Spleen (tissue), 7 donors: ENCODE results near the gene FHIT.

Source experiments
- POLR2A ChIP-seq, 3 donors: fragments of 450-650 bp; IDR thresholded peaks; one replicate each; pipeline ENCODE4 v1.5.1; 2017; ENCODE audit warnings: antibody characterized with exemption in 3 of 3, mild to moderate bottlenecking in 1 of 3
- POLR2AphosphoS5 ChIP-seq, 3 donors: sonication (generic); formaldehyde crosslinking; IDR thresholded peaks; one replicate each; pipeline ENCODE4 v1.5.1; 2017; ENCODE audit warnings: antibody characterized with exemption in 3 of 3
- TF ChIP-seq, protein P1 (sequence below), 11 experiments: fragments of 200-600 bp in 7 of 11; fragments of 450-650 bp in 4 of 11; sonication (generic) in 4 of 11; IDR thresholded peaks in 8 of 11; conservative IDR thresholded peaks in 3 of 11; 1 replicate in 7 of 11; 2 replicates in 4 of 11; pipeline versions ENCODE4 v1.4.0 to v1.8.0; 2016 to 2021; ENCODE audit warnings: antibody characterized with exemption in 11 of 11, inconsistent platforms in 4 of 11, mild to moderate bottlenecking in 1 of 11
- donor health status: DM: no; HTN: no; CAD: no; lungs with moderate emphysema.
- donor health status: DM: no; HTN: no; CAD: no.
- donor health status: DM: no; HTN: no; CAD: no.

GRCh38 chr3:60574046-60574769 is 677.0 kb downstream of the FHIT start:
- TF ChIP-seq, protein P1, sequence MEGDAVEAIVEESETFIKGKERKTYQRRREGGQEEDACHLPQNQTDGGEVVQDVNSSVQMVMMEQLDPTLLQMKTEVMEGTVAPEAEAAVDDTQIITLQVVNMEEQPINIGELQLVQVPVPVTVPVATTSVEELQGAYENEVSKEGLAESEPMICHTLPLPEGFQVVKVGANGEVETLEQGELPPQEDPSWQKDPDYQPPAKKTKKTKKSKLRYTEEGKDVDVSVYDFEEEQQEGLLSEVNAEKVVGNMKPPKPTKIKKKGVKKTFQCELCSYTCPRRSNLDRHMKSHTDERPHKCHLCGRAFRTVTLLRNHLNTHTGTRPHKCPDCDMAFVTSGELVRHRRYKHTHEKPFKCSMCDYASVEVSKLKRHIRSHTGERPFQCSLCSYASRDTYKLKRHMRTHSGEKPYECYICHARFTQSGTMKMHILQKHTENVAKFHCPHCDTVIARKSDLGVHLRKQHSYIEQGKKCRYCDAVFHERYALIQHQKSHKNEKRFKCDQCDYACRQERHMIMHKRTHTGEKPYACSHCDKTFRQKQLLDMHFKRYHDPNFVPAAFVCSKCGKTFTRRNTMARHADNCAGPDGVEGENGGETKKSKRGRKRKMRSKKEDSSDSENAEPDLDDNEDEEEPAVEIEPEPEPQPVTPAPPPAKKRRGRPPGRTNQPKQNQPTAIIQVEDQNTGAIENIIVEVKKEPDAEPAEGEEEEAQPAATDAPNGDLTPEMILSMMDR (IDR thresholded peaks at IDR 0.05 in 8 of 11, conservative IDR thresholded peaks at IDR 0.05 in 3 of 11), result no peak
- TF ChIP-seq POLR2A (IDR thresholded peaks at IDR 0.05), result no peak
- TF ChIP-seq POLR2AphosphoS5 (IDR thresholded peaks at IDR 0.05), result no peak
